ENCODE data around the gene FAM186B.
A peak's percentile ranks its signal among the peaks of the same experiment; 100 is the strongest.

The FAM186B gene

GRCh38 chr12:49652921-49653520 is 47.6 kb upstream of the FAM186B start:
- ChIA-PET POLR2A (interaction anchor here (1.7 kb wide), 1 partner anchor 88 kb away, joined by 6 read pairs; the partner anchor contains the start of gene TMBIM6), CTCF (interaction anchor here (0.9 to 2.7 kb wide), 4 partner anchors 9 to 55 kb away, joined by 3 to 16 read pairs (median 4); no protein-coding TSS in a partner anchor)
- Histone ChIP-seq H3K27ac (ENCODE audit: extremely low read depth, low read depth, low read length) (no peak overlapping the region), H3K36me3 (ENCODE audit: control insufficient read depth in 2 of 2, insufficient read depth in 1 of 2, low read length in 2 of 2) (peaks cover 0 to 63% of the 10 kb centered on the region in 2 experiments; a peak in 1 of 3 replicates), H3K4me1 (ENCODE audit: control insufficient read depth, insufficient read depth, low read length) (no peaks in the 10 kb centered on the region), H3K9me3 (ENCODE audit: control insufficient read depth, insufficient read depth, low read depth, low read length) (no peaks in the 10 kb centered on the region), H3K4me3 (ENCODE audit: low read depth, low read length) (no peak overlapping the region)
- TF ChIP-seq SP3 (tag by site-specific recombination; IDR thresholded peaks at IDR 0.05) (no peak), ZNF670 (tag by site-specific recombination; IDR thresholded peaks at IDR 0.05; ENCODE audit: low read depth) (no peak), EGR2 (tag by site-specific recombination; IDR thresholded peaks at IDR 0.05; ENCODE audit: low read depth) (peak; percentile 46), ZBTB11 (tag by site-specific recombination; conservative IDR thresholded peaks at IDR 0.05; ENCODE audit: low read depth) (no peak), ATF2 (tag by site-specific recombination; IDR thresholded peaks at IDR 0.05; ENCODE audit: low read depth) (no peak), ZBTB21 (tag by site-specific recombination; IDR thresholded peaks at IDR 0.05) (no peak), ZBTB17 (tag by site-specific recombination; IDR thresholded peaks at IDR 0.05) (no peak), ZNF423 (tag by site-specific recombination; IDR thresholded peaks at IDR 0.05) (no peak), ZFP69B (tag by site-specific recombination; IDR thresholded peaks at IDR 0.05) (no peak), ZFHX2 (tag by site-specific recombination; conservative IDR thresholded peaks at IDR 0.05) (peak; percentile 54)

- Histone ChIP-seq H3K27ac (ENCODE audit: extremely low read depth, low read depth, low read length) (no peak overlapping the region), H3K4me1 (ENCODE audit: control insufficient read depth, insufficient read depth, low read length) (no peaks in the 10 kb centered on the region), H3K9me3 (ENCODE audit: control insufficient read depth, insufficient read depth, low read depth, low read length) (no peaks in the 10 kb centered on the region), H3K4me3 (ENCODE audit: low read depth, low read length) (no peak overlapping the region), H3K36me3 (ENCODE audit: control insufficient read depth in 2 of 2, insufficient read depth in 1 of 2, low read length in 2 of 2) (peaks cover 0 to 57% of the 10 kb centered on the region in 2 experiments; a peak in 1 of 3 replicates)
- ChIA-PET POLR2A (interaction anchor here (0.6 to 1.7 kb wide), 2 partner anchors 90 to 641 kb away, joined by 3 to 6 read pairs; partner anchors contain the start of gene TMBIM6), CTCF (interaction anchor here (0.6 to 1.2 kb wide), 4 partner anchors 11 to 102 kb away, joined by 3 to 4 read pairs (median 4); no protein-coding TSS in a partner anchor)
- no peak for TF ChIP-seq ZNF488 (tag by site-specific recombination; IDR thresholded peaks at IDR 0.05)
- TF ChIP-seq OVOL3 (tag by site-specific recombination; IDR thresholded peaks at IDR 0.05), result no peak
- no peak for TF ChIP-seq ZNF629 (tag by site-specific recombination; IDR thresholded peaks at IDR 0.05)
- no peak for TF ChIP-seq ZNF148 (tag by site-specific recombination; IDR thresholded peaks at IDR 0.05; ENCODE audit: borderline replicate concordance)
- no peak for TF ChIP-seq ZNF792 (tag by site-specific recombination; IDR thresholded peaks at IDR 0.05)
- no peak for TF ChIP-seq ZNF785 (tag by site-specific recombination; IDR thresholded peaks at IDR 0.05)
- TF ChIP-seq ZBTB1 (tag by site-specific recombination; IDR thresholded peaks at IDR 0.05), result no peak
- TF ChIP-seq MYNN (tag by site-specific recombination; IDR thresholded peaks at IDR 0.05; ENCODE audit: borderline replicate concordance), result no peak
- TF ChIP-seq SP7 (tag by site-specific recombination; IDR thresholded peaks at IDR 0.05), result no peak
- TF ChIP-seq ZNF654 (tag by site-specific recombination; IDR thresholded peaks at IDR 0.05; ENCODE audit: low read depth), result no peak
- no peak for TF ChIP-seq ZNF426 (tag by site-specific recombination; IDR thresholded peaks at IDR 0.05)
- TF ChIP-seq MEIS1 (CRISPR knock-in tag; IDR thresholded peaks at IDR 0.05; ENCODE audit: borderline replicate concordance), result no peak
- no peak for TF ChIP-seq ZFP37 (tag by site-specific recombination; IDR thresholded peaks at IDR 0.05)
Observed at GRCh38 chr12:49651855-49652254, 46.4 kb upstream of the FAM186B start.

Data from HEK293 (cell line).